ENCODE data around the gene METAP1D. TPM values are rescaled to one million over a fixed set of nuclear protein-coding genes. Genes with fewer than 3 reads are reported as not detected.

The METAP1D gene
- 8.8 TPM for total RNA-seq

DNA sequence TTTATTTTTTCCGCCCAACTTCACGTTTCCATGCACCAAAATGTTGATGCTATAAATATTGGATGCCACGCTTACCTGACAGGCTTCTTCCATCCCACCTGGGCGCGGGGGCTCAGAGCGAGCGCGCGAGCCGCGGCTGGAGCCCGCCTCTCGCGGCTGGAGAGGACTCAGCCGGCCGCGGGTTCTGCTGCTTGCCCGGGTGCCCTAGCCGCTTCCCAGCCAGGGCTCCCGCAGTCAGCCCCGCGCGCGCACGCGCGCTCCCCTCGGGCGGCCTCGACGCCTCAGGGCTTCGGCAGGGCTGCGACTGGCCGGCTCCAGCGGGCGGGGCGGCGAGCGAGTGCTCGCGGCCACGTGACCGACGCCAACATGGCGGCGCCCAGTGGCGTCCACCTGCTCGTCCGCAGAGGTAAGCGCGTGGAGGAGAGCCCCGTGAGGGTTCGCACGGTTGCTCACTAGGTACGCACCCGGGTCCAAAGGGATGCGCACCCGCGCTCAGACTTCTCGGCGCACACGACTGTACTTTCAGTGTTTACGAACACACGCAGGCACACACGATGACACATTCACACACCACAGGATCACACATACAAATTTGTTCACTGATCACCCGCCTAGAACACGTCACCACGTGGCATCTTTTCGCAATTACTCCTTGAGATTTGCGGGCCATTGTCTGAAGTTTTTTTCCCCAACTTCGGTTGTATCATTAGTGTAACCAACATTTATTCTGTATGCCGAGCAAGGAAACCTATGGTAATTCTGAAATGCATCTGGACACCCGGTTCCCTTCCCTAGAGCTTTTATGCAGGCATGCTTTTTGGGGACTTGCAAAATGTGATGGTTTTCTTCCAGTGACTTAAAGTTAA is at the start of gene METAP1D:
Gene METAP1D (plus strand): TSS at position 350 of the 866 bp plus-strand sequence. CDS start 17 bp downstream, at position 367.
- no peaks in the 10 kb centered on the region for H3K9me3 ChIP-seq
- no peak for DNase-seq (ENCODE audit: extremely low spot score in 2 of 2)
- intact Hi-C loops (cut with DNase I): no loop called here
- H3K4me3 ChIP-seq: peak within 1 kb of the TSS; percentile 76 to 91
- no peaks in the 10 kb centered on the region for H3K27me3 ChIP-seq
- peak in 1 of 2 donors; percentile 60 for TF ChIP-seq POLR2AphosphoS5 (IDR thresholded peaks at IDR 0.05; ENCODE audit: insufficient read depth in 1 of 2, low read depth in 1 of 2)
- TF ChIP-seq POLR2A (IDR thresholded peaks at IDR 0.05): no peak
- TF ChIP-seq, protein P1, sequence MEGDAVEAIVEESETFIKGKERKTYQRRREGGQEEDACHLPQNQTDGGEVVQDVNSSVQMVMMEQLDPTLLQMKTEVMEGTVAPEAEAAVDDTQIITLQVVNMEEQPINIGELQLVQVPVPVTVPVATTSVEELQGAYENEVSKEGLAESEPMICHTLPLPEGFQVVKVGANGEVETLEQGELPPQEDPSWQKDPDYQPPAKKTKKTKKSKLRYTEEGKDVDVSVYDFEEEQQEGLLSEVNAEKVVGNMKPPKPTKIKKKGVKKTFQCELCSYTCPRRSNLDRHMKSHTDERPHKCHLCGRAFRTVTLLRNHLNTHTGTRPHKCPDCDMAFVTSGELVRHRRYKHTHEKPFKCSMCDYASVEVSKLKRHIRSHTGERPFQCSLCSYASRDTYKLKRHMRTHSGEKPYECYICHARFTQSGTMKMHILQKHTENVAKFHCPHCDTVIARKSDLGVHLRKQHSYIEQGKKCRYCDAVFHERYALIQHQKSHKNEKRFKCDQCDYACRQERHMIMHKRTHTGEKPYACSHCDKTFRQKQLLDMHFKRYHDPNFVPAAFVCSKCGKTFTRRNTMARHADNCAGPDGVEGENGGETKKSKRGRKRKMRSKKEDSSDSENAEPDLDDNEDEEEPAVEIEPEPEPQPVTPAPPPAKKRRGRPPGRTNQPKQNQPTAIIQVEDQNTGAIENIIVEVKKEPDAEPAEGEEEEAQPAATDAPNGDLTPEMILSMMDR (IDR thresholded peaks at IDR 0.05): no peak
- peaks cover 16% of the 10 kb centered on the region for H3K4me1 ChIP-seq
- H3K27ac ChIP-seq: no peak within 1 kb of the TSS
- no peaks in the 10 kb centered on the region for H3K36me3 ChIP-seq

DNA sequence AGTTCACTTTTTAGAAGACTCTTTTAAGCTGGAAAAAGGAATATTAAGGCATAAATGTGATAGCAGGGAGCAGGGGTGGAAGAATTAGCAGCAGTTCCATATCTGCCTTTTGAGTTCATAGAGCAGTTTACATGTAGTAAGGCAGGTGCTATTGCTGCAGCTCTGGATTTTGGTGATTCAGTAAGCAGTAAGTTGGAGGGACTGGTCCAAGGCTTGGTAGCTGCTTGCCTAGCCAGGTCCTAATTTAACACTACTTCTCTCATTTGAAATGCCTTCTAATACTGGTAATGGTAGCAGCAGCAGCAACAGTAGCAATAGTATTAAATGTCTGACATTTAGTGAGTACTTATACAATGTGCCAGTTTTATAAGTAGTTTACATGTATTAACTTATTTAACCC is 47.5 kb upstream of the METAP1D start:
- Histone ChIP-seq H3K27ac (no peak overlapping the region), H3K4me3 (no peak overlapping the region), H3K4me1 (no peaks in the 10 kb centered on the region), H3K27me3 (no peaks in the 10 kb centered on the region), H3K9me3 (no peaks in the 10 kb centered on the region), H3K36me3 (no peaks in the 10 kb centered on the region)
- TF ChIP-seq POLR2A (IDR thresholded peaks at IDR 0.05) (no peak), POLR2AphosphoS5 (IDR thresholded peaks at IDR 0.05; ENCODE audit: insufficient read depth in 1 of 2, low read depth in 1 of 2) (no peak)
- TF ChIP-seq, protein P1 (IDR thresholded peaks at IDR 0.05): no peak
- no peak for DNase-seq (ENCODE audit: extremely low spot score in 2 of 2)
- intact Hi-C loops (cut with DNase I): no loop called here

DNA sequence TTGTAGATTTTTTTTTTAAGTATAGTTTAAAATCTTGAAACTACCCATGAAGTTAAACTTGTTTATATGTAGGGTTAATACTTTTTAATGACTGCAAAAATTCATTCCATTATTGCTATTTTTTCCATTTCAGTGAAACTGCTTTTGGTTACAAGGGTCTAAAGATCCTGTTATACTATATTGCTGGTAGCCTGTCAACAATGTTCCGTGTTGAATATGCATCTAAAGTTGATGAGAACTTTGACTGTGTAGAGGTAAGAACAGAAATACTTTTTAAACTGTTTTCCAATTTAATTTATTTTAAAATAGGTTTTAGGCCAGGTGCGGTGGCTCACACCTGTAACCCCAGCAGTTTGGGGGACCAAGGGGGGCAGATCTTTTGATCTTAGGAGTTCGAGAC is 47.0 kb upstream of the METAP1D start:
- H3K27ac ChIP-seq: no peak overlapping the region
- no peaks in the 10 kb centered on the region for H3K4me1 ChIP-seq
- no peak for DNase-seq (ENCODE audit: extremely low spot score in 2 of 2)
- intact Hi-C loops (cut with DNase I): no loop called here
- no peaks in the 10 kb centered on the region for H3K36me3 ChIP-seq
- no peak overlapping the region for H3K4me3 ChIP-seq
- no peaks in the 10 kb centered on the region for H3K27me3 ChIP-seq
- no peaks in the 10 kb centered on the region for H3K9me3 ChIP-seq
- no peak for TF ChIP-seq POLR2AphosphoS5 (IDR thresholded peaks at IDR 0.05; ENCODE audit: insufficient read depth in 1 of 2, low read depth in 1 of 2)
- no peak for TF ChIP-seq POLR2A (IDR thresholded peaks at IDR 0.05)
- TF ChIP-seq, protein P1 (IDR thresholded peaks at IDR 0.05): no peak

DNA sequence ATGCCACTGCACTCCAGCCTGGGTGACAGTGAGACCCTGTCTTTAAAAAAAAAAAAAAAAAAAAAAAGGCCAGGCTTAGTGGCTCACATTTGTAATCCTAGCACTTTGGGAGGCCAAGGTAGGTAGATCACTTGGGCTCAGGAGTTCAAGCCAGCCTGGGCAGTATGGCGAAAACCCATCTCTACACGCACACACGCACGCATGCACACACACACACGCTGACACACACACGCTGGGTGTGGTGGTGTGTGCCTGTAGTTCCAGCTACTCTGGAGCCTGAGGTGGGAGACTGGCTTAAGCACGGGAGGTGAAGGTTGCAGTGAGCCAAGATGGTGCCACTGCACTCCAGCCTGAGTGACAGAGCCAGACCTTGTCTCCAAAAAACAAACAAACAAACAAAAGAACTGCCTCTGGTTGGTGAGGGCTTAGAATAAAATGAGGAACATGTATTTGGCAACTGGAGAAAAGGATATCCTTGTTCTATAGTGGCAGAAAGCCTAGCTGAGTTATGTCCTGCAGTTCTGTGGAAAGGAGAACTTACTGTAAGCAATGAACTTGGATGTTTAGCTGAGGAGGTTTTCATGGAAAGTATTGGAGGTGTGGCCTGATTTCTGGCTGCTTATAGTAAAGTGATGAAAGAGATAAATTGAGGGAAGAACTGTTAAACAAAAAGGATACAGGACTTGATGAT is 43.5 kb upstream of the METAP1D start:
- no peak for DNase-seq (ENCODE audit: extremely low spot score in 2 of 2)
- Histone ChIP-seq H3K27me3 (no peaks in the 10 kb centered on the region), H3K36me3 (no peaks in the 10 kb centered on the region), H3K4me1 (no peaks in the 10 kb centered on the region), H3K9me3 (no peaks in the 10 kb centered on the region), H3K27ac (no peak overlapping the region), H3K4me3 (no peak overlapping the region)
- intact Hi-C loops (cut with DNase I): no loop called here
- TF ChIP-seq, protein P1 (IDR thresholded peaks at IDR 0.05): no peak

DNA sequence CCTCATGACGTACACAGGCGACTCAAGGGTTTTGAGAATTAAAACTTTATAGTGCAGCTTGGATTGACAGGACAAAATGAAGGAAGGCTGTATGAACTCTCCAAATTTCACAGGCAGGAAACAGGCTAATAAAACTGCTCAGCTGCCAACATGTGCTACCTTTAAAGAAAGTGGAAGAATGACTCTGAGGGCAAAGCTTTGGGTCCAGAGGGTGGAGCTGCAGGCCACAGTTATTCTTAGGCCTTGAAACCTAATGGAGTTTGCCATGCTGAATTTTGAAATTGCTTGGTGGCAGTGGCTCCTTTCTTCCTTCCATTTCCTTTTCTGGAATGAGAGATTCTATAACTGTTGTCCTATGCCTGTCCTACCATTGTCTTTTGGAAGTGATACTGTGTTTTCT is 42.7 kb upstream of the METAP1D start:
- Histone ChIP-seq H3K27me3 (no peaks in the 10 kb centered on the region), H3K4me3 (no peak overlapping the region)
- intact Hi-C loops (cut with DNase I): no loop called here

More for the DNA sequence above, 42.7 kb upstream of the METAP1D start:
- no peaks in the 10 kb centered on the region for H3K36me3 ChIP-seq
- H3K9me3 ChIP-seq: no peaks in the 10 kb centered on the region
- H3K4me1 ChIP-seq: no peaks in the 10 kb centered on the region
- TF ChIP-seq POLR2AphosphoS5 (IDR thresholded peaks at IDR 0.05; ENCODE audit: insufficient read depth in 1 of 2, low read depth in 1 of 2): no peak
- no peak for TF ChIP-seq POLR2A (IDR thresholded peaks at IDR 0.05)
- TF ChIP-seq, protein P1 (IDR thresholded peaks at IDR 0.05): no peak
- no peak overlapping the region for H3K27ac ChIP-seq
- no peak for DNase-seq (ENCODE audit: extremely low spot score in 2 of 2)

Data from vagina (tissue), 2 donors.